K562 (cell line): ENCODE measurements around the gene SLC37A3. TPM values are rescaled to one million over a fixed set of nuclear protein-coding genes. Genes with fewer than 3 reads are reported as not detected.

ENCODE experiments used
- ATAC-seq: fragments of 200-7000 bp; cut with Tn5 transposase; 3 replicates; pipeline ENCODE4 v1.9.1; 2020; ENCODE audit warnings: moderate library complexity
- BruUV-seq: library from RNA; stranded (reverse); fragments of 400-500 nt; replicated peaks from 2 replicates; lab custom pipeline; 2021; lab: Mats Ljungman, UMichigan
- CTCF ChIA-PET: fragments of 300-600 bp; formaldehyde crosslinking; extraction: SDS; loops from one replicate; lab custom pipeline; 2021; ENCODE audit warnings: low intra/inter-chr PET ratio; lab: Yijun Ruan, JAX
- POLR2A ChIA-PET: fragments of 300-600, 350-650 bp; sonication (Branson Sonifier 250); formaldehyde crosslinking; extraction: SDS; loops from one replicate; lab custom pipeline; 2021; ENCODE audit warnings: antibody characterized with exemption, inconsistent platforms; lab: Yijun Ruan, JAX
- DNase-seq, 4 experiments: peaks; one replicate each; pipeline versions ENCODE4 v3.0.0 to v3.0.0-alpha.2; 2011 to 2018; ENCODE audit warnings: low spot score in 3 of 4, mixed read lengths in 3 of 4; ENCODE audit errors: extremely low read depth in 1 of 4
- FAIRE-seq: peaks from 2 replicates; lab custom pipeline; 2011; peaks lifted over from hg19 to GRCh38; lab: Jason Lieb, UNC
- H2AFZ ChIP-seq: 2 replicates; pipeline ENCODE4 v1.6.0; 2011; ENCODE audit warnings: low read depth, low read length, control low read depth, inconsistent platforms
- H3K27ac ChIP-seq: fragments of 200-600 bp; 3 replicates; pipeline ENCODE4 v1.8.0; 2011; ENCODE audit warnings: low read depth, mild to moderate bottlenecking, control low read depth, inconsistent platforms, low read length, moderate library complexity, mixed read lengths; ENCODE audit errors: extremely low read depth
- H3K27me3 ChIP-seq, 2 experiments: fragments of 300-600 bp in 1 of 2; 2 replicates in 1 of 2; 3 replicates in 1 of 2; pipeline versions ENCODE4 v1.6.0 to v1.8.0; 2011; ENCODE audit warnings: inconsistent platforms in 2 of 2, low read length in 2 of 2, mild to moderate bottlenecking in 1 of 2, mixed read lengths in 1 of 2, moderate library complexity in 1 of 2; ENCODE audit not compliant: control insufficient read depth in 2 of 2, insufficient read depth in 2 of 2
- H3K36me3 ChIP-seq: fragments of 300-600 bp; 3 replicates; pipeline ENCODE4 v1.8.0; 2011; ENCODE audit warnings: mild to moderate bottlenecking, low read length, inconsistent platforms; ENCODE audit not compliant: control insufficient read depth, insufficient read depth
- H3K4me1 ChIP-seq, 2 experiments: fragments of 200-600 bp in 1 of 2; replicated peaks in 1 of 2; 2 replicates in 1 of 2; 3 replicates in 1 of 2; pipeline versions ENCODE4 v1.5.1 to v1.8.0; 2011; ENCODE audit warnings: inconsistent platforms in 2 of 2, low read length in 2 of 2, mild to moderate bottlenecking in 1 of 2, mixed read lengths in 1 of 2, moderate library complexity in 1 of 2; ENCODE audit not compliant: control insufficient read depth in 2 of 2, insufficient read depth in 2 of 2
- H3K4me2 ChIP-seq: 2 replicates; pipeline ENCODE4 v1.6.1; 2011; ENCODE audit warnings: low read length, control low read depth, inconsistent platforms, mixed read lengths; ENCODE audit not compliant: insufficient read depth
- H3K4me3 ChIP-seq: fragments of 200-600 bp; sonication (generic), shearing (Covaris generic); 2 replicates; pipeline ENCODE4 v1.5.1; 2016; ENCODE audit warnings: control low read depth, inconsistent platforms
- H3K79me2 ChIP-seq: fragments of 200-600 bp; 3 replicates; pipeline ENCODE4 v1.8.0; 2011; ENCODE audit warnings: low read length, inconsistent platforms; ENCODE audit not compliant: control insufficient read depth, insufficient read depth
- H3K9ac ChIP-seq, 2 experiments: 2 replicates each; pipeline versions ENCODE4 v1.6.0 to v1.6.1; 2011; ENCODE audit warnings: low read depth in 2 of 2, low read length in 2 of 2, control low read depth in 1 of 2, inconsistent platforms in 1 of 2, mild to moderate bottlenecking in 1 of 2, mixed read lengths in 1 of 2; ENCODE audit not compliant: insufficient read depth in 1 of 2
- H3K9me1 ChIP-seq: one replicate; pipeline ENCODE4 v1.6.0; 2011; ENCODE audit warnings: inconsistent platforms, mild to moderate bottlenecking, low read length, moderate library complexity; ENCODE audit not compliant: control insufficient read depth, insufficient read depth
- H3K9me3 ChIP-seq: replicated peaks from 2 replicates; pipeline ENCODE4 v1.5.1; 2011; ENCODE audit warnings: low read depth, low read length, inconsistent platforms; ENCODE audit not compliant: control insufficient read depth, insufficient read depth
- H4K20me1 ChIP-seq: replicated peaks from 2 replicates; pipeline ENCODE4 v1.6.1; 2011; ENCODE audit warnings: low read length, inconsistent platforms, mixed read lengths; ENCODE audit not compliant: control insufficient read depth, insufficient read depth
- CBX3 ChIP-seq, 2 experiments: IDR thresholded peaks; 1 replicate in 1 of 2; 2 replicates in 1 of 2; pipeline ENCODE4 v1.6.1; 2012; ENCODE audit warnings: inconsistent platforms in 2 of 2, low read length in 2 of 2, borderline replicate concordance in 1 of 2, control low read depth in 1 of 2
- HIVEP1 ChIP-seq: fragments of 250-450 bp; sonication (Bioruptor Pico); IDR thresholded peaks from 2 replicates; pipeline ENCODE4 v1.4.0; 2020; ENCODE audit warnings: mild to moderate bottlenecking
- ILK ChIP-seq: fragments of 450-650 bp; IDR thresholded peaks from 2 replicates; pipeline ENCODE4 v1.6.1; 2016; ENCODE audit warnings: missing genetic modification characterization, low read depth, mild to moderate bottlenecking, missing compliant biosample characterization, moderate library complexity, borderline replicate concordance
- KAT8 ChIP-seq: fragments of 450-650 bp; IDR thresholded peaks from 2 replicates; pipeline ENCODE4 v1.6.1; 2016; ENCODE audit warnings: low read depth, mild to moderate bottlenecking
- KLF1 ChIP-seq: fragments of 450-650 bp; IDR thresholded peaks from 2 replicates; pipeline ENCODE4 v1.6.1; 2016; ENCODE audit warnings: missing genetic modification characterization, missing compliant biosample characterization
- MAFF ChIP-seq: IDR thresholded peaks from 2 replicates; pipeline ENCODE4 v1.6.1; 2012; ENCODE audit warnings: low read length, improper control_type of control experiment
- MCM7 ChIP-seq, 2 experiments: fragments of 450-650 bp; IDR thresholded peaks; 2 replicates each; pipeline ENCODE4 v1.6.1; 2016 to 2018
- NELFE ChIP-seq: IDR thresholded peaks from 2 replicates; pipeline ENCODE4 v1.6.1; 2011; ENCODE audit warnings: mild to moderate bottlenecking; ENCODE audit not compliant: insufficient read depth, insufficient read length
- PHB ChIP-seq: fragments of 250-450 bp; sonication (Bioruptor Pico); IDR thresholded peaks from 2 replicates; pipeline ENCODE4 v1.5.0; 2021
- PHTF2 ChIP-seq: fragments of 250-450 bp; sonication (Bioruptor Pico); IDR thresholded peaks from 2 replicates; pipeline ENCODE4 v1.5.0; 2021; ENCODE audit warnings: mild to moderate bottlenecking
- POLR2AphosphoS2 ChIP-seq: IDR thresholded peaks from 2 replicates; pipeline ENCODE4 v1.6.1; 2012; ENCODE audit warnings: low read length, improper control_type of control experiment
- POLR2H ChIP-seq: IDR thresholded peaks from 2 replicates; pipeline ENCODE4 v1.6.1; 2016; ENCODE audit warnings: missing genetic modification characterization, low read depth, mild to moderate bottlenecking, control low read depth, missing compliant biosample characterization, moderate library complexity
- RUNX1 ChIP-seq: sonication (generic); IDR thresholded peaks from 2 replicates; pipeline ENCODE4 v1.6.1; 2016; ENCODE audit warnings: antibody characterized with exemption, low read depth
- TSC22D4 ChIP-seq: fragments of 450-650 bp; IDR thresholded peaks from 2 replicates; pipeline ENCODE4 v1.6.1; 2016; ENCODE audit warnings: missing genetic modification characterization, missing biosample characterization, control low read depth
- U2AF2 ChIP-seq: fragments of 200-400 bp; formaldehyde crosslinking; optimal IDR thresholded peaks from 2 replicates; pipeline ENCODE3; 2017; ENCODE audit warnings: low read depth, mild to moderate bottlenecking, low read length
- ZNF24 ChIP-seq: fragments of 450-650 bp; IDR thresholded peaks from 2 replicates; pipeline ENCODE4 v1.6.1; 2016
- WGBS: fragments of 100-300 bp; shearing (Covaris generic); methylation state at CpG from one replicate; pipeline ENCODE4 v1.1.6; 2016; ENCODE audit warnings: low coverage, mixed read lengths; ENCODE audit not compliant: insufficient coverage; ENCODE audit errors: missing lambda C conversion rate; 5-methylcytosine and 5-hydroxymethylcytosine counted together
- in situ Hi-C: fragments of 300-500 bp; cut with MboI; formaldehyde crosslinking; loops from 4 replicates; pipeline ENCODE4 v1.15.0; 2018; ENCODE audit warnings: inconsistent platforms, mixed read lengths
- intact Hi-C: fragments of 100-400 bp; cut with micrococcal nuclease; formaldehyde crosslinking; loops from 2 replicates; pipeline ENCODE4 v1.14.2; 2022
- polyA plus RNA-seq, 8 experiments: library from polyadenylated mRNA; depleted of rRNA in 4 of 8; stranded (reverse) in 5 of 8; unstranded in 3 of 8; fragments of >200 nt; fragmentation: Nextera tagmentation in 2 of 8; fragmentation: Illumina TruSeq in 1 of 8; extraction: Ambion mirVana in 2 of 8; extraction: Trizol in 1 of 8; gene quantifications; 2 replicates each; pipeline versions ENCODE4 v1.2.1 to v1.2.3, GENCODE V29; 2011 to 2014; ENCODE audit warnings: inconsistent platforms in 1 of 8, missing spikeins in 1 of 8
- total RNA-seq, 7 experiments: library from RNA; depleted of rRNA in 6 of 7; stranded (reverse); fragments of >200 nt in 6 of 7; fragmentation: Illumina TruSeq in 2 of 7; extraction: Trizol in 2 of 7; gene quantifications; 2 replicates each; pipeline versions ENCODE4 v1.2.1 to v1.2.3, GENCODE V29; 2011 to 2021; ENCODE audit warnings: low replicate concordance in 1 of 7
- TF ChIP-seq, protein P1 (sequence below): fragments of 450-650 bp; conservative IDR thresholded peaks from 2 replicates; pipeline ENCODE4 v1.6.1; 2016; ENCODE audit warnings: missing genetic modification characterization, low read depth, mild to moderate bottlenecking, control low read depth, missing compliant biosample characterization
- TF ChIP-seq, protein P2 (sequence below): sonication (generic); formaldehyde crosslinking; IDR thresholded peaks from 2 replicates; pipeline ENCODE4 v1.8.1; 2023; ENCODE audit warnings: mild to moderate bottlenecking, missing genetic modification reagents, moderate library complexity

SLC37A3 gene
- total and polyA plus RNA-seq, 9 of the 15 experiments (the other 6 are each of a cell fraction or from before 2014, with no cell fraction given) = 11.7 to 59.1 (median 26.8) TPM

DNA sequence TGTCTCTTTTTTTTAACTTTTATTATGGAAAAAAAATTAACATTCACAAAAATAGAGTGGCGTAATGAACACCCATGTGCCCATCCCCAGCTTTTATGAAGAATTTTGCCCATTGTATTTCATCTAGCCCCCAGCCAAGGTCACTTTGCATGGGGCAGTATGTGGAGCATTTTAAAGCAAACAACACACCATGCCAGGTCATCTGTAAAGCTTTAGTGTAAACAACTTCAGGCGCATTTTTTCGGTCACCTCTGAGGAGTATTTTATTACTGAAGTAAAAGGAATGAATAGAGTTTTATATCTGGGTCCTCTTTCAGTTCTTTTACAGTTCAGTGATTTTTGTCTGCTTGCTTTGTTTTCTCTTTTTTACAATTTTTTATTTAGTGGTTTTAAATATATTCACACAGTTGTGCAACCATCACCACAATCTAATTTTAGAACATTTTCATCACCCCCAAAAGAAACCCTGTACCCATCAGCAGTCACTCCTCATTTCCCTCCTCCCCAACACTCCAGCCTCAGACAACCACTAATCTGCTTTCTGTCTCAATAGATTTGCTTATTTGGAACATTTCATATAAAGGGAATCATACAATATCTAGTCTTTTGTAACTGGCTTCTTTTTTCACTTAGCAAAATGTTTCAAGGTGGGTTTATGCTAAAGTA, 87.9 kb downstream of the SLC37A3 start:
- WGBS = 42% methylated on average over 3 of the region's 3 CpGs
- no peaks in the 10 kb centered on the region for H3K79me2 ChIP-seq
- H2AFZ ChIP-seq = no peak overlapping the region
- CTCF ChIA-PET = no interaction called here
- H3K9me3 ChIP-seq = peaks cover 9% of the 10 kb centered on the region
- H3K9me1 ChIP-seq = no peaks in the 10 kb centered on the region
- in situ Hi-C loops = no loop called here
- no TSS peak for BruUV-seq
- TF ChIP-seq POLR2AphosphoS2 = no peak
- no peak for TF ChIP-seq ILK
- TF ChIP-seq NELFE = no peak
- TF ChIP-seq MCM7 (IDR thresholded peaks at IDR 0.05) = no peak
- TF ChIP-seq MAFF = no peak
- TF ChIP-seq POLR2H (tag) = no peak
- no peak for TF ChIP-seq KAT8
- TF ChIP-seq RUNX1 = no peak
- TF ChIP-seq, protein P1, sequence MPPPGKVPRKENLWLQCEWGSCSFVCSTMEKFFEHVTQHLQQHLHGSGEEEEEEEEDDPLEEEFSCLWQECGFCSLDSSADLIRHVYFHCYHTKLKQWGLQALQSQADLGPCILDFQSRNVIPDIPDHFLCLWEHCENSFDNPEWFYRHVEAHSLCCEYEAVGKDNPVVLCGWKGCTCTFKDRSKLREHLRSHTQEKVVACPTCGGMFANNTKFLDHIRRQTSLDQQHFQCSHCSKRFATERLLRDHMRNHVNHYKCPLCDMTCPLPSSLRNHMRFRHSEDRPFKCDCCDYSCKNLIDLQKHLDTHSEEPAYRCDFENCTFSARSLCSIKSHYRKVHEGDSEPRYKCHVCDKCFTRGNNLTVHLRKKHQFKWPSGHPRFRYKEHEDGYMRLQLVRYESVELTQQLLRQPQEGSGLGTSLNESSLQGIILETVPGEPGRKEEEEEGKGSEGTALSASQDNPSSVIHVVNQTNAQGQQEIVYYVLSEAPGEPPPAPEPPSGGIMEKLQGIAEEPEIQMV = no peak
- no peak for TF ChIP-seq CBX3 (IDR thresholded peaks at IDR 0.05; ENCODE audit: borderline replicate concordance in 1 of 2, low read length in 2 of 2)
- TF ChIP-seq KLF1 (tag) = no peak
- no peak for TF ChIP-seq PHTF2 (CRISPR knock-in tag)
- TF ChIP-seq, protein P2, sequence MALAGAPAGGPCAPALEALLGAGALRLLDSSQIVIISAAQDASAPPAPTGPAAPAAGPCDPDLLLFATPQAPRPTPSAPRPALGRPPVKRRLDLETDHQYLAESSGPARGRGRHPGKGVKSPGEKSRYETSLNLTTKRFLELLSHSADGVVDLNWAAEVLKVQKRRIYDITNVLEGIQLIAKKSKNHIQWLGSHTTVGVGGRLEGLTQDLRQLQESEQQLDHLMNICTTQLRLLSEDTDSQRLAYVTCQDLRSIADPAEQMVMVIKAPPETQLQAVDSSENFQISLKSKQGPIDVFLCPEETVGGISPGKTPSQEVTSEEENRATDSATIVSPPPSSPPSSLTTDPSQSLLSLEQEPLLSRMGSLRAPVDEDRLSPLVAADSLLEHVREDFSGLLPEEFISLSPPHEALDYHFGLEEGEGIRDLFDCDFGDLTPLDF (CRISPR knock-in tag) = no peak
- no peak for TF ChIP-seq U2AF2
- TF ChIP-seq ZNF24 = no peak
- TF ChIP-seq HIVEP1 (CRISPR knock-in tag) = no peak
- no peak for TF ChIP-seq TSC22D4 (tag)
- no peak for TF ChIP-seq PHB (CRISPR knock-in tag)
- TF ChIP-seq, all 486 proteins: peak for 0
- no peaks in the 10 kb centered on the region for H3K27me3 ChIP-seq
- no peak overlapping the region for H3K27ac ChIP-seq
- FAIRE-seq = no peak
- no peak for DNase-seq
- H3K36me3 ChIP-seq = no peaks in the 10 kb centered on the region
- no peaks in the 10 kb centered on the region for H4K20me1 ChIP-seq
- no peak for ATAC-seq
- no peaks in the 10 kb centered on the region for H3K4me1 ChIP-seq
- POLR2A ChIA-PET = no interaction called here
- H3K4me2 ChIP-seq = no peak overlapping the region
- no peak overlapping the region for H3K9ac ChIP-seq
- no peak overlapping the region for H3K4me3 ChIP-seq
- intact Hi-C loops = no loop called here
